ENCODE results near the gene MAL. TPM values are rescaled to one million over a fixed set of nuclear protein-coding genes. Genes with fewer than 3 reads are reported as not detected.

Gene MAL
- total and polyA plus RNA-seq, 2 of the 8 experiments (the other 6 are each of a cell fraction or from before 2014, with no cell fraction given), result not detected

- no peak for TF ChIP-seq SRF (IDR thresholded peaks at IDR 0.05; ENCODE audit: low read depth, low read length)
- TF ChIP-seq ZNF274 (IDR thresholded peaks at IDR 0.05; ENCODE audit: borderline replicate concordance, extremely low read depth, low read length), result no peak
- no peak for TF ChIP-seq MAFK (IDR thresholded peaks at IDR 0.05; ENCODE audit: low read depth, low read length)
- TF ChIP-seq ASH2L (IDR thresholded peaks at IDR 0.05; ENCODE audit: low read length), result no peak
- no peak for TF ChIP-seq SP2 (IDR thresholded peaks at IDR 0.05; ENCODE audit: low read length)
- no peak for TF ChIP-seq POU5F1 (IDR thresholded peaks at IDR 0.05; ENCODE audit: low read depth, low read length)
Observed at GRCh38 chr2:95004711-95005110, 20.8 kb upstream of the MAL start (continued).

Data from H1 (cell line).